K562 (cell line): ENCODE results near the gene STIM1.

Experiments used
- CTCF ChIP-seq, 3 experiments: IDR thresholded peaks in 2 of 3; conservative IDR thresholded peaks in 1 of 3; 2 replicates each; pipeline ENCODE4 v1.5.1; 2011 to 2012; ENCODE audit warnings: low read length in 3 of 3, mild to moderate bottlenecking in 3 of 3, control low read depth in 2 of 3, improper control_type of control experiment in 1 of 3, inconsistent platforms in 1 of 3, low read depth in 1 of 3, mixed read lengths in 1 of 3, moderate library complexity in 1 of 3; ENCODE audit not compliant: insufficient read depth in 2 of 3
- EZH2 ChIP-seq: IDR thresholded peaks from 2 replicates; pipeline ENCODE4 v1.6.1; 2012; ENCODE audit warnings: low read depth, mild to moderate bottlenecking, inconsistent platforms, low read length, borderline replicate concordance
- HDAC1 ChIP-seq, 2 experiments: fragments of 450-650 bp; IDR thresholded peaks; 2 replicates each; pipeline ENCODE4 v1.6.1; 2016 to 2017; ENCODE audit warnings: inconsistent platforms in 1 of 2, mild to moderate bottlenecking in 1 of 2, moderate library complexity in 1 of 2
- HMG20B ChIP-seq: fragments of 250-450 bp; sonication (Bioruptor Pico); IDR thresholded peaks from 2 replicates; pipeline ENCODE4 v1.5.0; 2021; ENCODE audit warnings: mild to moderate bottlenecking
- MAX ChIP-seq: sonication (generic); formaldehyde crosslinking; IDR thresholded peaks from 2 replicates; pipeline ENCODE4 v1.9.0; 2022; ENCODE audit warnings: mild to moderate bottlenecking, missing genetic modification reagents
- NFXL1 ChIP-seq: fragments of 450-650 bp; formaldehyde crosslinking; IDR thresholded peaks from 2 replicates; pipeline ENCODE4 v1.4.0; 2021; ENCODE audit warnings: mild to moderate bottlenecking
- NR0B1 ChIP-seq: fragments of 450-650 bp; IDR thresholded peaks from one replicate; pipeline ENCODE4 v1.6.1; 2018; ENCODE audit warnings: mild to moderate bottlenecking, moderate library complexity; ENCODE audit not compliant: partially characterized antibody
- PURB ChIP-seq: sonication (generic); formaldehyde crosslinking; IDR thresholded peaks from 2 replicates; pipeline ENCODE4 v1.9.0; 2021; ENCODE audit warnings: low read depth, mild to moderate bottlenecking, missing genetic modification reagents
- SMARCC2 ChIP-seq: fragments of 450-650 bp; IDR thresholded peaks from 2 replicates; pipeline ENCODE4 v1.6.1; 2017; ENCODE audit warnings: antibody characterized with exemption, moderate library complexity, mild to moderate bottlenecking, low read depth
- XRCC5 ChIP-seq: fragments of 200-400 bp; formaldehyde crosslinking; IDR thresholded peaks from 2 replicates; pipeline ENCODE4 v1.6.1; 2017; ENCODE audit warnings: low read depth, mild to moderate bottlenecking, low read length
- ZNF318 ChIP-seq, 2 experiments: fragments of 450-650 bp; IDR thresholded peaks; 2 replicates each; pipeline ENCODE4 v1.6.1; 2016; ENCODE audit warnings: mild to moderate bottlenecking in 2 of 2, borderline replicate concordance in 1 of 2, low read depth in 1 of 2, moderate library complexity in 1 of 2

- TF ChIP-seq PURB (CRISPR knock-in tag) (no peak), HDAC1 (IDR thresholded peaks at IDR 0.05) (no peak), CTCF (IDR thresholded peaks at IDR 0.05 in 2 of 3, conservative IDR thresholded peaks at IDR 0.05 in 1 of 3; ENCODE audit: insufficient read depth in 2 of 3, low read depth in 1 of 3, low read length in 3 of 3) (no peak), NFXL1 (no peak), NR0B1 (no peak), XRCC5 (no peak), EZH2 (no peak), MAX (CRISPR knock-in tag) (no peak), SMARCC2 (no peak), HMG20B (no peak), ZNF318 (IDR thresholded peaks at IDR 0.05; ENCODE audit: borderline replicate concordance in 1 of 2, low read depth in 1 of 2) (no peak)
Observed at GRCh38 chr11:3826721-3827120, 28.7 kb upstream of the STIM1 start.
